ENCODE results near the gene SOX4.
A peak's percentile ranks its signal among the peaks of the same experiment; 100 is the strongest.
"Not testable (repeated sequence)": the region's sequence is repeated elsewhere in the genome, so short reads cannot be mapped to it uniquely, and the experiment has no call there.

SOX4 gene

DNA sequence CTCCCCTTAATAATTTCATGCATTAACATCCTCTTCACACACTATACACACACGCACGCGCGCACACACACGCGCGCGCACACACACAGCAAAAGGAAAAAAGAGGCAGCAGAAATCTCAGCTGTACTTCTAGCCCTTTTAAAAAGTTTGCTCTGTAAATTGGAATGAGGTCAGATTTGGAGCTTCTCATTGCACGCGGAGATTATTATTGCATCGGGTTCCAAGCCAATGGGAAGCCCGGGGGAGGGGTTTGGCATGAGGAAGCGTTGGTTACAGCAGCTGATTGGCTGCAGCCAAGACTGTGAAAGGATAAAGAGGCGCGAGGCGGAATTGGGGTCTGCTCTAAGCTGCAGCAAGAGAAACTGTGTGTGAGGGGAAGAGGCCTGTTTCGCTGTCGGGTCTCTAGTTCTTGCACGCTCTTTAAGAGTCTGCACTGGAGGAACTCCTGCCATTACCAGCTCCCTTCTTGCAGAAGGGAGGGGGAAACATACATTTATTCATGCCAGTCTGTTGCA is at the start of gene SOX4:
TSS of gene SOX4 (plus strand) at position 340 of the 515 bp plus-strand sequence. CDS start 784 bp downstream, outside the sequence.
- peak; percentile 92 for DNase-seq (ENCODE audit: low spot score)
- TF ChIP-seq, protein P1, sequence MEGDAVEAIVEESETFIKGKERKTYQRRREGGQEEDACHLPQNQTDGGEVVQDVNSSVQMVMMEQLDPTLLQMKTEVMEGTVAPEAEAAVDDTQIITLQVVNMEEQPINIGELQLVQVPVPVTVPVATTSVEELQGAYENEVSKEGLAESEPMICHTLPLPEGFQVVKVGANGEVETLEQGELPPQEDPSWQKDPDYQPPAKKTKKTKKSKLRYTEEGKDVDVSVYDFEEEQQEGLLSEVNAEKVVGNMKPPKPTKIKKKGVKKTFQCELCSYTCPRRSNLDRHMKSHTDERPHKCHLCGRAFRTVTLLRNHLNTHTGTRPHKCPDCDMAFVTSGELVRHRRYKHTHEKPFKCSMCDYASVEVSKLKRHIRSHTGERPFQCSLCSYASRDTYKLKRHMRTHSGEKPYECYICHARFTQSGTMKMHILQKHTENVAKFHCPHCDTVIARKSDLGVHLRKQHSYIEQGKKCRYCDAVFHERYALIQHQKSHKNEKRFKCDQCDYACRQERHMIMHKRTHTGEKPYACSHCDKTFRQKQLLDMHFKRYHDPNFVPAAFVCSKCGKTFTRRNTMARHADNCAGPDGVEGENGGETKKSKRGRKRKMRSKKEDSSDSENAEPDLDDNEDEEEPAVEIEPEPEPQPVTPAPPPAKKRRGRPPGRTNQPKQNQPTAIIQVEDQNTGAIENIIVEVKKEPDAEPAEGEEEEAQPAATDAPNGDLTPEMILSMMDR (IDR thresholded peaks at IDR 0.05; ENCODE audit: extremely low read depth, missing control alignments): no peak

DNA sequence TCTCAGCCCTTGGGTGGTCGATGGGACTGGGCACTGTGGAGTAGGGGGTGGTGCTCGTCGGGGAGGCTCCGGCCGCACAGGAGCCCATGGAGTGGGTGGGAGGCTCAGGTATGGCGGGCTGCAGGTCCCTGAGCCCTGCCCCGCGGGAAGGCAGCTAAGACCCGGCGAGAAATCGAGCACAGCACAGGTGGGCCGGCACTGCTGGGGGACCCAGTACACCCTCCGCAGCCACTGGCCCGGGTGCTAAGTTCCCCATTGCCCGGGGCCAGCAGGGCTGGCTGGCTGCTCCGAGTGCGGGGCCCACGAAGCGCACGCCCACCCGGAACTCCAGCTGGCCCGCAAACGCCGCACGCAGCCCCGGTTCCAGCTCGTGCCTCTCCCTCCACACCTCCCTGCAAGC is 41.3 kb upstream of the SOX4 start:
- DNase-seq (ENCODE audit: low spot score): not testable (repeated sequence)

DNA sequence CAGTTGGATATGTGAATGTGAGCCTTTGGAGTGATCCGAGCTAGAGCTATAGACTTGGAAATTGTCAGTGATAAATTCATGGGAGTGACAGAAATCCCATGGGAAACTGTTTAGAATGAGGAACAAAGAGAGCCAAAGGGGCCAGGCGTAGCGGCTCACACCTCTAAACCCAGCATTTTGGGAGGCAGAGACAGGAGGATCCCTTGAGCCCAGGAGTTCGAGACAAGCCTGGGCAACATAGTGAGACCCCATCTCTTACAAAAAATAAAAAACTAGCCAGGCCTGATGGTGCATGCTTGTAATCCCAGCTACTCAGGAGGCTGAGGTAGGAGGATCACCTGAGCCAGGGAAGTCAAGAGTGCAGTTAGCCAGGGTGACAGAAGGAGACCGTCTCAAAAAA is 39.3 kb upstream of the SOX4 start:
- TF ChIP-seq, protein P1 (IDR thresholded peaks at IDR 0.05; ENCODE audit: extremely low read depth, missing control alignments): no peak

DNA sequence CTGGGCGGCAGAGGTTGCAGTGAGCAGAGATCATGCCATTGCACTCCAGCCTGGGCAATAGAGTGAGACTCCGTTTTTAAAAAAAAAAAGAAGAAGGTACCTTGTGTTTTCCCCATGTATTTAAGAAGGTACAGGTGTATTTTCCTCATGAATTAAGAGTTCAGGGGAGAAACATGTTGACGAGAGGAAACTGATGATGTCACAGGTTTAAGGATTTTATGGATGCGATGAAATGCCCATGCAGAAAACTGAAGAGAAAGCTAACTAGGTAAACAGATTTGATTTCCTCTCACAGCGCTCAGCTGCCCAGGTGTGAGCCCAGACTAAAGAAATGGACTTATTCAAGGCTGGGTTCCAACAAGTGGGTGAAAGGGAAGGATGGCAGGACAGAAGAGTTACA is 38.4 kb upstream of the SOX4 start:
- no peak for DNase-seq (ENCODE audit: low spot score)
- TF ChIP-seq, protein P1 (IDR thresholded peaks at IDR 0.05; ENCODE audit: extremely low read depth, missing control alignments): no peak

More for the DNA sequence above, 39.3 kb upstream of the SOX4 start:
- no peak for DNase-seq (ENCODE audit: low spot score)

DNA sequence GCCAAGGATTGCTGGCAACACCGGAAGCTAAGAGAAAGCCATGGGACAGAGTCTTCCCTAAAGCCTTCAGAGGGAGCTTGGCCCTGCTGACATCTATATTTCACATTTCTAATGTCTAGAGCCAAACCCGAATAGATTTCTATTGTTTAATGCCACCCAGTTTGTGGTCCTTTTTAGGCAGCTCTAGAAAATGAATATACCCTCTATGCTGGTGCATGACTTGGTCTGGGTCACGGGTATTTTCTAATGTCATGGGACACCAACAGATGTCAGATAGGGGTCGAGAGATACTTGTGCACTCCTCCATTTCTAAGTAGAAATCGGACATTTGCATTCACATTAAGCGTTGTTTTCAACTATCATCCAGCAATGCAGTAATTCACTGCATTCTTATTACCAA is 37.0 kb upstream of the SOX4 start:
- DNase-seq (ENCODE audit: low spot score): no peak
- TF ChIP-seq, protein P1 (IDR thresholded peaks at IDR 0.05; ENCODE audit: extremely low read depth, missing control alignments): no peak

DNA sequence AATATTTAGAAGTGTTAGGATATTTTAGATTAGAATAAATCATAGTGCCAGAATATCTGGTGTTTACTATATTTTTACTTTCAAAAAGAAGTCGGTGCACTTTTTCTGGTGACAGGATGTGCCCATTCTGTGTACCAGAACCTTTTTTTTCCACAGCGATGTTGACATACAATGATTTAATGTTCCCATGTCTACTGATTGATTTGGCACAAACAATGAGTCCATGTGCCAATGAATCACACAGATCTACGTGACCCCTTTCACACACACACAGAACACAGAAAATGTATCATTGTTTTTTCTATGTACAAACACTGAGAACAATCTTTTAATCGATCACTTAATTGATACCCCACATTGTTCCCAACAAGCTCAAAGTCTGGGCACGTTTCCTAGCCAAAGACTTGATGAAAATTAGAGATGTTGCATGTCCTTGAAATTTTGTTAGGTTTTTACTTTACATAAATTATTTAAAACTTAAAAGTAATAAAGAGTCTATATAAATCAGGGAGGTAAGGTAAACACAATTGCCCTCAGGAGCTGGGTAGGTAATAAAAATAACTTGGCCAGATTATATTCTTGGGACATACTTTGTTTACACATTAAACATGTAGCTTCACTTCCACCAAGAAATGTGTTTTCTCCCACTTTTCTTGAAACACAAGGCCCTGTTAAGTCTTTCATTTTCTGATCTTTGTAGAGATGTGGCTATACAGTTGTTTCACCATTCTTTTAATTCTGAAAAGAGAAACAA is 36.4 kb upstream of the SOX4 start:
- DNase-seq (ENCODE audit: low spot score): no peak
- TF ChIP-seq, protein P1 (IDR thresholded peaks at IDR 0.05; ENCODE audit: extremely low read depth, missing control alignments): no peak

DNA sequence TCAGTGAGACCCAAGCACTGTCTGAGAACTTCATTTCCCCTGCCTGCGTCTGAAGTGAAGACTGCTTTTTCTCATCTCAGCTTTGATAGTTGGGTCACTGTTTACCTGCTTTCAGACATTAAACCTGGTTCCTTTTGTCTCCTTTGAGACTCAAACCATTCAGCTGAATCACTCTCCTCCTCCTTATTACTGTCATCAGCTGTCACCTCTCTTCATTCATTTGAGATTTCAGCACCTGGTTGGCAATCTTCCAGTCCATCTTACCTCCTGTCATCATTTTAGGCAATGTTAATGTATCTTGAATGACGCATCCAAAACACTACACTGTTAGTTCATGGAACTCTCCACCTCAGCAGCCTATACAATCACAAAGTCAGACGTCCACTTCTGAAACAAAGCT is 34.3 kb upstream of the SOX4 start:
- TF ChIP-seq, protein P1 (IDR thresholded peaks at IDR 0.05; ENCODE audit: extremely low read depth, missing control alignments): no peak
- DNase-seq (ENCODE audit: low spot score): no peak

DNA sequence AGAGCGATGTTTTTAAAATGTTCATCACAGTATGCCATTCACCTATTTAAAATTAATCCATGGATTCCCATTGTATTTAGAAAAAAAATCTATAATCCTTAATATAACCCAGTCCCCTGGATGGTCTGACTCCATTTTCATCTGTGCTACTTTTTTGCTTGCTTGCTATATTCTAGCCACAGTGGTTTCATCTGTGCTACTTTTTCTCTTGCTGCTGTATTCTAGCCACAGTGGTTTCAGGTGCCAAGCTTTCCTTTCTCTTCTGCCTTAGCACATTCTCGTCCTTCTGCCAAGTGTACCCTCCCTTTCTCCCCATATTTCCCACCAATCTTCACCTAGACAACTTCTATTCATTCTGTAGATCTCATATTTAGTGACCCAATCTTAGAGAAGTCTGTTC is 33.3 kb upstream of the SOX4 start:
- TF ChIP-seq, protein P1 (IDR thresholded peaks at IDR 0.05; ENCODE audit: extremely low read depth, missing control alignments): no peak
- DNase-seq (ENCODE audit: low spot score): no peak

Data from GM20000 (cell line).